HG03196 (cell line): ENCODE results near the gene USP3.

ENCODE experiments used
- ATAC-seq: cut with Tn5 transposase; IDR thresholded peaks from one replicate; pipeline ENCODE4 v1.9.1; 2021; ENCODE audit not compliant: unreplicated experiment

The USP3 gene

GRCh38 chr15:63504247-63504978 is at the start of gene USP3:
Gene USP3 (plus strand): TSS chr15:63504593. CDS start chr15:63504740, 147 bp downstream.
- ATAC-seq, result peak; percentile 44

GRCh38 chr15:63456258-63456657 is 48.1 kb upstream of the USP3 start:
- no peak for ATAC-seq

GRCh38 chr15:63457379-63457778 is 47.0 kb upstream of the USP3 start:
- ATAC-seq, result no peak

- no peak for ATAC-seq
These were observed 46.4 kb upstream of the USP3 start for GRCh38 chr15:63458026-63458425.

- ATAC-seq, result no peak
These were observed 45.5 kb upstream of the USP3 start for GRCh38 chr15:63458794-63459395.

- ATAC-seq, result no peak
These were observed 43.9 kb upstream of the USP3 start for GRCh38 chr15:63460210-63461155.

- ATAC-seq, result no peak
These were observed 43.0 kb upstream of the USP3 start for GRCh38 chr15:63461230-63461985.

GRCh38 chr15:63462088-63462487 is 42.3 kb upstream of the USP3 start:
- ATAC-seq, result no peak

GRCh38 chr15:63463036-63463435 is 41.4 kb upstream of the USP3 start:
- ATAC-seq, result no peak

GRCh38 chr15:63463793-63464192 is 40.6 kb upstream of the USP3 start:
- no peak for ATAC-seq

GRCh38 chr15:63465104-63465503 is 39.3 kb upstream of the USP3 start:
- ATAC-seq, result no peak

- peak; percentile 74 for ATAC-seq
These were observed 37.8 kb upstream of the USP3 start for GRCh38 chr15:63466378-63467192.

GRCh38 chr15:63469190-63469589 is 35.2 kb upstream of the USP3 start:
- ATAC-seq, result no peak

- ATAC-seq, result no peak
These were observed 34.4 kb upstream of the USP3 start for GRCh38 chr15:63469984-63470383.

- ATAC-seq, result peak; percentile 25
These were observed 31.2 kb upstream of the USP3 start for GRCh38 chr15:63473007-63473748.

GRCh38 chr15:63473749-63473998 is 30.7 kb upstream of the USP3 start:
- ATAC-seq, result peak; percentile 11

- ATAC-seq, result peak; percentile 50
These were observed 30.2 kb upstream of the USP3 start for GRCh38 chr15:63473999-63474809.

GRCh38 chr15:63474810-63475316 is 29.5 kb upstream of the USP3 start:
- ATAC-seq, result peak; percentile 57

- ATAC-seq, result no peak
These were observed 28.7 kb upstream of the USP3 start for GRCh38 chr15:63475707-63476106.
